Measurements from ENCODE around the gene PPT2.

- TF ChIP-seq USF1 (CRISPR knock-in tag; IDR thresholded peaks at IDR 0.05): no peak
- TF ChIP-seq CTCF (IDR thresholded peaks at IDR 0.05): peak; percentile 67
- no peak for TF ChIP-seq ZNF512 (CRISPR knock-in tag; IDR thresholded peaks at IDR 0.05; ENCODE audit: borderline replicate concordance)
- TF ChIP-seq MLX (CRISPR knock-in tag; IDR thresholded peaks at IDR 0.05): no peak
- no peak for TF ChIP-seq GABPB1 (CRISPR knock-in tag; IDR thresholded peaks at IDR 0.05)
- TF ChIP-seq IRF2 (CRISPR knock-in tag; IDR thresholded peaks at IDR 0.05; ENCODE audit: borderline replicate concordance, low read depth): no peak
- TF ChIP-seq TEAD4 (CRISPR knock-in tag; IDR thresholded peaks at IDR 0.05): no peak
- TF ChIP-seq MAX (CRISPR knock-in tag; IDR thresholded peaks at IDR 0.05): no peak
- TF ChIP-seq ATF3 (CRISPR knock-in tag; conservative IDR thresholded peaks at IDR 0.05): no peak
- TF ChIP-seq ZNF232 (CRISPR knock-in tag; IDR thresholded peaks at IDR 0.05): no peak
- no peak for TF ChIP-seq KAT7 (CRISPR knock-in tag; IDR thresholded peaks at IDR 0.05; ENCODE audit: borderline replicate concordance)
- TF ChIP-seq JUN (CRISPR knock-in tag; IDR thresholded peaks at IDR 0.05): no peak
Observed at GRCh38 chr6:32118782-32119628, 34.9 kb upstream of the PPT2 start.

Measured in WTC11 (cell line).